Osteocyte (in vitro differentiated cells): Measurements from ENCODE around the gene ACAP1. TPM values are rescaled to one million over a fixed set of nuclear protein-coding genes. Genes with fewer than 3 reads are reported as not detected.
A peak's percentile ranks its signal among the peaks of the same experiment; 100 is the strongest.

Source experiments
- DNase-seq: peaks from one replicate; pipeline ENCODE4 v3.0.0; 2021; ENCODE audit warnings: mixed read lengths; ENCODE audit not compliant: unreplicated experiment; ENCODE audit errors: extremely low spot score
- H3K27ac Mint-ChIP-seq: one replicate; pipeline ENCODE4 v1.8.0; 2021; ENCODE audit warnings: mild to moderate bottlenecking, mixed read lengths; ENCODE audit not compliant: unreplicated experiment
- H3K27me3 Mint-ChIP-seq: one replicate; pipeline ENCODE4 v1.8.0; 2021; ENCODE audit warnings: mixed read lengths; ENCODE audit not compliant: unreplicated experiment
- H3K36me3 Mint-ChIP-seq: one replicate; pipeline ENCODE4 v1.8.0; 2021; ENCODE audit warnings: mixed read lengths; ENCODE audit not compliant: unreplicated experiment
- H3K4me1 Mint-ChIP-seq: one replicate; pipeline ENCODE4 v1.8.0; 2021; ENCODE audit warnings: mixed read lengths; ENCODE audit not compliant: unreplicated experiment
- H3K4me3 Mint-ChIP-seq: one replicate; pipeline ENCODE4 v1.8.0; 2021; ENCODE audit warnings: mild to moderate bottlenecking, moderate library complexity, mixed read lengths; ENCODE audit not compliant: unreplicated experiment
- H3K9me3 Mint-ChIP-seq: one replicate; pipeline ENCODE4 v1.8.0; 2021; ENCODE audit warnings: mixed read lengths; ENCODE audit not compliant: unreplicated experiment
- CTCF ChIP-seq: fragments of 200-600 bp; sonication (generic); IDR thresholded peaks from 2 replicates; pipeline ENCODE4 v1.5.0; 2021; ENCODE audit warnings: antibody characterized with exemption, mild to moderate bottlenecking, moderate library complexity
- total RNA-seq: library from RNA; stranded (reverse); gene quantifications from 2 replicates; pipeline ENCODE4 v1.2.1, GENCODE V29; 2021

Gene ACAP1
- total RNA-seq, 1 donor from 2014 or later, result 4.2 TPM

DNA sequence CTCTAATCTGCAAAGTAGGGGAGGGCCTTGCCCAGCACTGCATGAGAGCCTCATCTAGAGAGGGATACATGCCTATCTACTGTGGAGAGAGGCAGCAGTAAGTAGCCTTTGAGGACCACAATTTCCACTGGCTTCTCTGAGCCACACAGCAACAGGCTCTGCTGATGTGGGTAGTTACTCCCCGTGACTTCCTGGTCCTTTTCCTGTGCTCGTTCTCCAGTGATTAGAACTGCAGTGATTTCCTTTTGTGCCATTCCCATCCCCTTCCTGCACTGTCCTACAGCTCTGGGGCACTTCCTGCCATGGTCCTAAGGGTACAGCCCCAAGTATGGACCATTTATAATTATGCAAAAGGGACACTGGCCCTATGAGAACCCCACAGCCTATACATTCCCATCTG is 55.0 kb downstream of the ACAP1 start:
- Mint-ChIP-seq H3K27me3 (no peaks in the 10 kb centered on the region), H3K36me3 (peaks cover 13% of the 10 kb centered on the region), H3K9me3 (no peaks in the 10 kb centered on the region), H3K4me3 (no peak overlapping the region), H3K4me1 (peaks cover 9% of the 10 kb centered on the region), H3K27ac (no peak overlapping the region)
- TF ChIP-seq CTCF, result no peak
- DNase-seq, result no peak

DNA sequence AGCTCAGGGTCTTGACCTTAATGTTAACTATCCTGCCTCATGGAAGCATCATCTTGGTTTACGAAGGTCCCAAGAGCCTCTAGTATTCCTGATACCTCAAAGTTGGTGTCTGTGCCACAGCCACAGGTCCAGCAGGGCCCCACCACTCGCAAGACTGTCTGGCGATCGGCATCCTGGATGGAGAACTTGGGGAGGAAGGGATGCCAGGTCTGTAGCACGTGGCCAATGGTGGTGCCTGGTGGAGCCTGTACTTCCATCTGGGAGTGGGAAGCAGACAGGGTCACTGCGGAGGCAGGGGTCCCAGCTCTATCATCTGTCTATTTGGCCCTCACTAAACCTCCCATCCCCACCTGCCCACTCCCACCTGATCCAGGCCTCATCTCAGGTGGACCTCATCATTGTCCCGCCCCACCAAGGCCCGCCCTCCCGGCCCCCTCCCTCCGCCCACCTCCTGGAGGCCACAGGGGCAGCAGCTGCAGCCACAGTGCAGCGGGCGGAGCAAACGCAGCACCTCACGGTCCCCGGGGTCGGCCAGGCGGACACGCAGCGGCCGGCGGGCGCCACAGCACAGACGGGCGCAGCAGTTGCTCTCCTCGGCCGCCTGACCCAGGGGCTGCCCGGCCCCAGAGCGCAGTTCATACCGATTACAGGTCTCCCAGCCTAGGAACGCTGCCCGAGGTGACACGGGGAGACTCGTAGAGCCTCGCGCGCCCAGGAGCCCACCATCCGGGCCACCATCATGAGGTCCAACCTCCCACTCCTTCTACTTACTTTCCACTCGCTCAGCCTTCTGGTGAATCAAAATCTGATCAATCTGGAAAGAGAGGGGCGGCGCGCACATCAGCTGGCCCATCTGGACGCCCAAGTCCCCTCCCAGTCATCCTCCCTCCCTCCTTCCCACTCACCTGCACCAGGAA is 56.6 kb downstream of the ACAP1 start:
- Mint-ChIP-seq H3K4me3 (peak overlapping the region; percentile 85), H3K27me3 (no peaks in the 10 kb centered on the region), H3K9me3 (no peaks in the 10 kb centered on the region), H3K4me1 (peaks cover 9% of the 10 kb centered on the region), H3K27ac (no peak overlapping the region), H3K36me3 (peaks cover 9% of the 10 kb centered on the region)
- DNase-seq, result no peak
- TF ChIP-seq CTCF, result no peak

- peak overlapping the region; percentile 81 for H3K27ac Mint-ChIP-seq
- no peaks in the 10 kb centered on the region for H3K9me3 Mint-ChIP-seq
- peaks cover 9% of the 10 kb centered on the region for H3K4me1 Mint-ChIP-seq
- no peak for TF ChIP-seq CTCF
- H3K27me3 Mint-ChIP-seq, result no peaks in the 10 kb centered on the region
- DNase-seq, result no peak
- peak overlapping the region; percentile 85 for H3K4me3 Mint-ChIP-seq
- peaks cover 9% of the 10 kb centered on the region for H3K36me3 Mint-ChIP-seq
Measured at GRCh38 chr17:7393613-7394451, 57.5 kb downstream of the ACAP1 start.

DNA sequence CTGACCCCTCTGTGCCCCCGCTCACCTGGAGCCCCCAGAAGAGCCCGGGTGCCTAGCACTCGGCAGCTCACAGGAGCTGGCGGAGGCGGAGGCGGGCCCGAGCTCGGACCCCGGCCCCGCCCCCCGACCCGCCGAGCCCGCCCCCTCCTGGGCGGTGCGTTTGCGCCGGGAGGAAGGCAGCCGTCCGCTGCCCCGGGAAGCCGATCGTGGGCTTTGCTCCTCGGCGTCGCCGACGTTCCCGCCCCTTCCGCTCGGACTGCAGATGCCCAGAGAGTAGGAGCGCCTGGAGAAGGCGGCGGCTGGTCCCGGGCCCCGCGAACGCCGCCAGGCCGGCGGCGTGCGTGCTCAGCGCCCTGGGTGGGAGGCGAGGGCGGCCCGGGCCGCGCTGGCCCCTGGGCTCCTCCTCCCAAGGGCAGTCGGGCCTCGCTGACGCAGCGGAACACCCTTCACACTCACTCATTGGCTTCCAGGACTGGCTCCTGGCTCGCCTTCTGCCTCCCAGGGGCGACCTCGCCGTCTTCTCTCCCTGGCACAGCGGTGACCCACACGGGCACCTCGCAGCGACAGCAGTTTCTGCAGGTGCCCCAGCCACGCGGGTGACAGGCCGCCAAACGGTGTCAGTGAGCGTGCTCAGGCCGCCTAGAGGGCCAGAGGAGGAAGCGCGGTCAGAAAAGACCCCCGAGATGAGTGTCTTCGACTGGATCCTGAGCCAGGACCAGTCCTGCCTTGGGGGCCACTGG is 58.3 kb downstream of the ACAP1 start, which contains the start of gene PLSCR3:
Gene PLSCR3, minus strand, starts transcription at position 74 of the 740 bp plus-strand sequence. CDS start 415 bp downstream, outside the sequence.
- H3K27me3 Mint-ChIP-seq, result no peaks in the 10 kb centered on the region
- no peaks in the 10 kb centered on the region for H3K9me3 Mint-ChIP-seq
- peaks cover 6% of the 10 kb centered on the region for H3K36me3 Mint-ChIP-seq
- peak; percentile 94 for DNase-seq
- peak within 1 kb of the TSS; percentile 93 for H3K27ac Mint-ChIP-seq
- H3K4me1 Mint-ChIP-seq, result peaks cover 10% of the 10 kb centered on the region
- peak within 1 kb of the TSS; percentile 89 for H3K4me3 Mint-ChIP-seq
- peak; percentile 40 for TF ChIP-seq CTCF
